Measurements from ENCODE around the gene UGT1A4.

The UGT1A4 gene

DNA sequence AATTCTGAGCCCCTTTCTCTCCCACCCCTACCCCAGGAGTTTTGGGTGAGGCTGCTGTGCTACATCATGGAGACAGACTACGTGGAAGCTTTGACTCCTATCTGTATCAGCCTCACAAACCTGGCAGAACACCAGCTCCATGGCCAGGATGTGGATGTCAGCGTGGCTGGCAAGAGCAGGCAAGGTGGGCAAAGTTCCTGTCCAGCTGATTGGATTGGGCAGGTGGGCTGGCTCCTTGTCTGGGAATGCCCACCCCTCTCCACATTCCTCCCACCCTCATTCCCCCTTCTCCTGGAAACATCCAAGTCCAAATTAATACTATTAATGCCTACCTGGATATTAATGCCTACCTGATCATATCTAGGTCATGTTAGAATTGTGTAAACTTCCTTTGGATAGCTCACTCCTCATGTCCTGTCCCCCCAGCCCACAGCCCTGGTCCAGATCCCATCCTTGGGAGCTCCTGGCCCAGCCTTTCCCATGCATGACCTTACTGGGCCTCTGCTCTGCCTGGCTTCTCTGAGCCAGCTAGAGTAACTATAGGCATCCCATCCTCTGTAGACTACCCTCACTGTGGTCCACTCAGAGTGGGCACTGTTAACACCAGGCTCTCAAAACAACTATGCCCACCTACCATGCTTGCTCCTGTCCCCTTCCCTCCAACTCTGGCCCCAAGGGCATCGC lies 83.7 kb downstream of the UGT1A4 start:
- Mint-ChIP-seq H3K27ac (no peak overlapping the region), H3K4me1 (no peaks in the 10 kb centered on the region), H3K9me3 (peaks cover 4% of the 10 kb centered on the region), H3K27me3 (peaks cover 5% of the 10 kb centered on the region), H3K4me3 (no peak overlapping the region), H3K36me3 (no peaks in the 10 kb centered on the region)

DNA sequence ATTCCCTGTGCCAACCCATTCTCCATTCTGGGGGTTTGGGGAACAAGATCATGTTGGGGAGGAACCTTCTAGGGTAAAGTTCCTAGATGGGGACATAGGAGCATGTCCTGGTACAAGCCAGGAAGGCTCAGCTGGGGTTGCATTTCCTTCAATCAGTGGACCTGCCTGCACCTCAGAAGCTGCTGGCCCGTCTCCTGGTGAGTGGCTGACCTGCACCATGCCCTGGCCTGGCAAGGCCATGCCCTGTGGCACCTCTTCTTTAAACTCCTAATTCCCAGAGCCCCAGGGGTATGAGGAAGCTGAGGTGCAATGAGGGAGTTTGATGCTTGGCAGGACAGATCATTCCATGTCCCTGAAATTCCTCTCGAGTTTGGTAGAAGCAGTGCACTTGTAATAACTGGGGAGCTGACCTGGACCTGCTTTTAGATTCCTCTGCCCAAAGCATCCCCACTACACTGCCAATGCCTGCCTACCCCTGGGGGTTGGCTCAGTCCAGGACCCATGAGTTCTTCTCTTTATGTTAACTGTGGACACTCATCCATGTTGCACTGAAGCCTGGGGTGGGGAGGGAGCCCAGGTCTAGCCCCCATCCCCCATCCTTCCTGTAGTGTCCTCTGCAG lies 84.9 kb downstream of the UGT1A4 start:
- H3K27me3 Mint-ChIP-seq = peaks cover 5% of the 10 kb centered on the region
- H3K27ac Mint-ChIP-seq = no peak overlapping the region
- no peaks in the 10 kb centered on the region for H3K36me3 Mint-ChIP-seq
- no peaks in the 10 kb centered on the region for H3K4me1 Mint-ChIP-seq
- no peak overlapping the region for H3K4me3 Mint-ChIP-seq
- H3K9me3 Mint-ChIP-seq = peaks cover 4% of the 10 kb centered on the region

DNA sequence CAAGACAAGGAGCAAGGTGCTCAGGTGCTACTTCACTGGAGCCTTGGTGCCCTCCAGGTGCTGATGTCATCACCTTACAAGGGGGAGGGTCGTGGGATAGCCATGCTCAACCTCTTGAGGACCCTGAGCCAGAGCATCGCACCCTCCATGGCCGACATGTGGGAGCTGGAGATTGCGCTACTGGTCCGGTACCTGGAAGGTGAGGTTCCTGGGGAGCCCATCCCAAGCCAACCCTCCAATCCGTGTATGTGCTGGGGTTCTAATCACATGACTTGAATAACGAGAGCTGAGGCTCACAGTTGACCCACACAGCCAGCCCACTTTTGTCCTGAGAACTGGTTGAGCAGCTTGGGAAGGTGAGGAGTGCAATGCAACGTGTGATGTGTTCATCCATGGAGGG lies 85.5 kb downstream of the UGT1A4 start:
- Mint-ChIP-seq H3K27ac (no peak overlapping the region), H3K36me3 (no peaks in the 10 kb centered on the region), H3K27me3 (peaks cover 5% of the 10 kb centered on the region), H3K4me3 (no peak overlapping the region), H3K4me1 (no peaks in the 10 kb centered on the region), H3K9me3 (peaks cover 4% of the 10 kb centered on the region)

DNA sequence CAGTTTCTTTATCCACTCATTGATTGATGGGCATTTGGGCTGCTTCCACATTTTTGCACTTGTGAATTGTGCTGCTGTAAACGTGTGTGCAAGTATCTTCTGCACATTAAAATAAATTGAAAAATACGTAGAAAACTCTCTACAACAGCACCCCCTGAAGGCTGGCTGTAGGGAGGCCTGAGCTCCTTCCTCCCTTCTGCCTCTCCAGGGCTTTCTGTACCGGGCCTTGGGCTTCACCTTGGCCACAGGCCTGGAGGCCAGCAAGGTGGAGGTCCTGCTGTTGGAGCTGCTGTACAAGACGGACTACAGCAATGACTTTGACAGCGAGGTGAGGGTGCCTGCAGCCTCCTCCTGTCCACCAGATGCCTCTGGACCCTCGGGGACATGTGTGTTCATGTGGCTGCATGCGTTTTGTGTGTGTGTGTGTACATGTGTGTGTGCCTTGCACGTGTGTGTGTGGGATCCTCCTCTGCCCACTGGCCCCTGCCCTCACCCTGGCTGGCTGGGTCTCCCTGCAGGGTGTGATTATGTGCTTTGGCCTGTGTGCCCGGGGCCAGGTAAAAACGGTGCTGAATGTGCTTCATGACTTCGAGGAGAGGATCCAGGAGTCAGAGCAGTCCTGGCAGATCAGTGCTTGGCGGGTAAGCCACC lies 88.8 kb downstream of the UGT1A4 start:
- Mint-ChIP-seq H3K4me1 (no peaks in the 10 kb centered on the region), H3K36me3 (no peaks in the 10 kb centered on the region), H3K27me3 (peaks cover 5% of the 10 kb centered on the region), H3K27ac (no peak overlapping the region), H3K9me3 (no peaks in the 10 kb centered on the region), H3K4me3 (no peak overlapping the region)

DNA sequence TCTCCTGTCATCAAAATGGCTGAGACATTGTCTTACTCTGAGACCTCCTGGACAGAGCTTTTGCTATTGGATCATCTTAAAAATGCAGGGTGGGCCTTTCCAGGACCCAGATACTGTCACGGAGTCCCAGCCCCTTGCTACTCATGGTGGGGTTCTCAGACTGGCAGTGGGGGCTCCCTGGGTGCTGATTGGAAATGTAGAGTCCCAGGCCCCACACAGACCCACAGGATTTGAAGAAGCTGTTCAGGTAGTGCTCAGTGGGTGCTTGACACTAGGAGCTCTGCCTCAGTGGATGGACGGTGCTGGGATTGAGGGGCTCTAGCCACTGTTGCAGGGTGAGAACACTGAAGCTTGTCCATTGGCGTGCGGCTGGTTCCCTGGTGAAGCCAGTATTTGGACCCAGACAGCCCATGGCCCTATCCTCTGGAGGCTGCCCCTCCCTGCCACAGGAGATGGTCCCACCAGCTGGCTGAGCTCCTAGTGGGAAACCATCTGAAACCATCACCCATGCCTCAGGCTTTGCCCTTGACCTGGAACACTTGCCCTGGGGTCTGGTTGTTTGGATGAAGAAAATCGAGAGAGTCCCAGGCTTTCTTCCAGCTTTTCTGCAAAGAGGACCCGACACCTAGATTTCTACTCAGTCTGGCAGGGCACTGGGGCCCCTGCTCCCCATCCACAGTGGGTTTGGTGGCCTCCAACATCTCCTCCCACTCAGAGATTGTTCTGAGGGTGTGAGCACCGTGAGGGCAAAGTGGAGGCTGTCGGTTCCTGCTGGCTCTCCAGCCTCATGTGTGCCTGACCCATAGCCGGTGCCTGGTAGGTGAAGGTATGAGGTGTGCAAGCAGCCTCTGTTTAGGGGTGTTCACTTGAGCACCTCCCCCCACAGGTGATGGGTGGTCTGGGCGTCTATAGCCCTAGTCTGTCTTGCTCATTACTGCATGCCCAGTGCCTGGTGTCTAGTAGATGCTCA lies 89.7 kb downstream of the UGT1A4 start:
- Mint-ChIP-seq H3K4me1 (no peaks in the 10 kb centered on the region), H3K9me3 (no peaks in the 10 kb centered on the region), H3K36me3 (no peaks in the 10 kb centered on the region), H3K27ac (no peak overlapping the region), H3K27me3 (peaks cover 1% of the 10 kb centered on the region), H3K4me3 (no peak overlapping the region)

DNA sequence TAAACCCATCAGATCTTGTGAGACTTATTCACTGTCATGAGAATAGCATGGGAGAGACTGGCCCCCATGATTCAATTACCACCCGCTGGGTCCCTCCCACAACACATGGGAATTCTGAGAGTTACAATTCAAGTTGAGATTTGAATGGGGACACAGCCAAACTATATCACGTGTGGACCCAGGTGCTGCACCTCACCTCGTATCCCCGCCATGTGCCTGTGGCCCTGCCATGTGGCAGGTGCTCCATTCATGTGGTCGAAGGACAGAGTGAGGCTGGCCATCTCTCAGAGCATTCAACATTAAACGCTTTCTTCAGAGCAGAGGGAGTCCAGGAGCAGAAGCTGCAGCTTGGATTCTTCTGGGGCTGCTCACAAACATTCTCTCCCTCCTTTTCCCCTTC lies 91.8 kb downstream of the UGT1A4 start:
- no peaks in the 10 kb centered on the region for H3K4me1 Mint-ChIP-seq
- H3K27ac Mint-ChIP-seq = no peak overlapping the region
- no peak overlapping the region for H3K4me3 Mint-ChIP-seq
- H3K36me3 Mint-ChIP-seq = no peaks in the 10 kb centered on the region
- H3K9me3 Mint-ChIP-seq = no peaks in the 10 kb centered on the region
- H3K27me3 Mint-ChIP-seq = peaks cover 1% of the 10 kb centered on the region

DNA sequence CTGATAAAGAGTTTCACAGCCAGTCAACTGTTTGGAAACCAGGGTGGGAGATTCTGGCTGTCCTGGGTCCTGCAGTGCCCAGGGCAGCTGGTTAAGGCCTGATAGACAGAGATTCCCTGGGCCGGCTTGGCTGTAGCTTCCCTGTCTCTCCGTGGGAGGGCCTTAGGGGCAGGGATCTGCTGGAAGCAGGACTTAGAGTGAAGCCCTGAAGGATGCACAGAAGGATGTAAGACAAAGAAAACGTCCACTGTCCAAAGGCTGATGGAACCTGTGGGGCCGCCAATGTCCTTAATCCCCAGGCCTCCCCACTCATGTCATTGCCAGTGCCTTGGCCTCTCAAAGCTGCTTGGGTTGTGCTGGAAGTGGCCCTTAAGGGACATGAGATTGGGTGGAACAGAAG lies 92.6 kb downstream of the UGT1A4 start:
- H3K36me3 Mint-ChIP-seq = no peaks in the 10 kb centered on the region
- H3K4me3 Mint-ChIP-seq = no peak overlapping the region
- H3K4me1 Mint-ChIP-seq = no peaks in the 10 kb centered on the region
- H3K27ac Mint-ChIP-seq = no peak overlapping the region
- peaks cover 1% of the 10 kb centered on the region for H3K27me3 Mint-ChIP-seq
- H3K9me3 Mint-ChIP-seq = no peaks in the 10 kb centered on the region

- H3K9me3 Mint-ChIP-seq = no peaks in the 10 kb centered on the region
- no peak overlapping the region for H3K27ac Mint-ChIP-seq
- H3K27me3 Mint-ChIP-seq = peaks cover 1% of the 10 kb centered on the region
- no peaks in the 10 kb centered on the region for H3K36me3 Mint-ChIP-seq
- no peak overlapping the region for H3K4me3 Mint-ChIP-seq
- no peaks in the 10 kb centered on the region for H3K4me1 Mint-ChIP-seq
Measured at GRCh38 chr2:233811732-233812131, 93.2 kb downstream of the UGT1A4 start.

GRCh38 chr2:233813236-233814055 lies 94.9 kb downstream of the UGT1A4 start:
- no peaks in the 10 kb centered on the region for H3K9me3 Mint-ChIP-seq
- no peak overlapping the region for H3K4me3 Mint-ChIP-seq
- peaks cover 1% of the 10 kb centered on the region for H3K27me3 Mint-ChIP-seq
- H3K36me3 Mint-ChIP-seq = no peaks in the 10 kb centered on the region
- H3K4me1 Mint-ChIP-seq = no peaks in the 10 kb centered on the region
- H3K27ac Mint-ChIP-seq = no peak overlapping the region

- Mint-ChIP-seq H3K27ac (no peak overlapping the region), H3K4me3 (no peak overlapping the region), H3K27me3 (peaks cover 1% of the 10 kb centered on the region), H3K36me3 (no peaks in the 10 kb centered on the region), H3K4me1 (no peaks in the 10 kb centered on the region), H3K9me3 (no peaks in the 10 kb centered on the region)
Measured at GRCh38 chr2:233814056-233814835, 95.7 kb downstream of the UGT1A4 start.

DNA sequence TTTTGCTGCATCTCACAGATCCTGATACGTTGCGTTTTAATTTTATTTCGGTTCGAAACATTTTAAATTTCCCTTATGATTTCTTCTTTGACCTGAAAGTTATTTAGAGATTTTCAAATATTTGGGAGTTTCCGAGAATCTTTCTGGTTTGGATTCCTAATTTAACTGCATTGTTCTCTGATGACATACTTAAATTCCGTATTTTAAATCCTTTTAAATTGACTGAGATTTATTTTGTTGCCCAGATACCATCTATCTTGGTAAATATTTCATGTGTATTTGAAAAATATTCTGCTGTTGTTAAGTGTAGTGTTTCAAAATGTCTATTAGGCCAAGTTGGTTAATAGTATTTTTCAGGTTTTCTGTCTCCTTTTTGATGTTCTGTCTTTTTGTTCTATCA lies 97.3 kb downstream of the UGT1A4 start:
- no peaks in the 10 kb centered on the region for H3K4me1 Mint-ChIP-seq
- H3K27me3 Mint-ChIP-seq = no peaks in the 10 kb centered on the region

DNA sequence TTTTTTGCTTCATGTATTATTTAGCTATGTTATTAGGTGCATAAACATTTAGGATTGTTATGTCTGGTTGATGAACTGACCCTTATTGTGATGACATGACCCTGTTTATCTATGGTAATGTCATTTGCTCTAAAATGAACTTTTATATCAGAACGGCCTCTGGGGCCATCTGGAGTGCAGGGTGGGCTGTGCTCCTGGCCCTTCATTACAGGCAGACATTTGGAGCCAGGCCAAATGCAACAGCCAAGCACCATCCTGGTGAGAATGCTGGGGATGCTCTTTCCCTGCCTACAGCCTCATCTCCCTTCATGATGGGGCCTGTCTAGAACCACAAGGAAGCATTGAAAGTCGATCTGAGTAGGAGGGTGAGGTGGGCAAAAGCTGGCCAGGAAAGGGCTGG lies 97.8 kb downstream of the UGT1A4 start:
- Mint-ChIP-seq H3K4me3 (no peak overlapping the region), H3K27ac (no peak overlapping the region), H3K4me1 (no peaks in the 10 kb centered on the region), H3K27me3 (no peaks in the 10 kb centered on the region), H3K36me3 (no peaks in the 10 kb centered on the region), H3K9me3 (no peaks in the 10 kb centered on the region)

More for the DNA sequence above, 97.3 kb downstream of the UGT1A4 start:
- H3K9me3 Mint-ChIP-seq = no peaks in the 10 kb centered on the region
- no peaks in the 10 kb centered on the region for H3K36me3 Mint-ChIP-seq
- H3K4me3 Mint-ChIP-seq = no peak overlapping the region
- H3K27ac Mint-ChIP-seq = no peak overlapping the region

- no peaks in the 10 kb centered on the region for H3K27me3 Mint-ChIP-seq
- H3K4me3 Mint-ChIP-seq = no peak overlapping the region
- no peak overlapping the region for H3K27ac Mint-ChIP-seq
- no peaks in the 10 kb centered on the region for H3K9me3 Mint-ChIP-seq
- H3K36me3 Mint-ChIP-seq = no peaks in the 10 kb centered on the region
- no peaks in the 10 kb centered on the region for H3K4me1 Mint-ChIP-seq
Measured at GRCh38 chr2:233816771-233817170, 98.2 kb downstream of the UGT1A4 start.

- no peaks in the 10 kb centered on the region for H3K36me3 Mint-ChIP-seq
- H3K27me3 Mint-ChIP-seq = no peaks in the 10 kb centered on the region
- H3K4me3 Mint-ChIP-seq = no peak overlapping the region
- no peak overlapping the region for H3K27ac Mint-ChIP-seq
- no peaks in the 10 kb centered on the region for H3K9me3 Mint-ChIP-seq
- no peaks in the 10 kb centered on the region for H3K4me1 Mint-ChIP-seq
Measured at GRCh38 chr2:233817361-233817911, 98.9 kb downstream of the UGT1A4 start.
